Activated T-helper 1 cell treated with Interleukin-2 at 50 U/mL for 16 hours (primary cell): ENCODE measurements around the gene SLC44A4.
"Not testable (repeated sequence)": the region's sequence is repeated elsewhere in the genome, so short reads cannot be mapped to it uniquely, and the experiment has no call there.

Experiments used
- DNase-seq: peaks from one replicate; pipeline ENCODE4 v3.0.0-alpha.2; 2020; ENCODE audit warnings: low read depth

Gene SLC44A4

GRCh38 chr6:31878726-31879125, at the start of gene SLC44A4:
Gene SLC44A4, minus strand, starts transcription at chr6:31878997. Its CDS starts 17 bp downstream, at chr6:31878980.
- DNase-seq = no peak

- DNase-seq = no peak
Measured at GRCh38 chr6:31928672-31928939, 49.8 kb upstream of the SLC44A4 start.

- DNase-seq = no peak
Measured at GRCh38 chr6:31927863-31928671, 49.3 kb upstream of the SLC44A4 start.

- DNase-seq = no peak
Measured at GRCh38 chr6:31927242-31927862, 48.6 kb upstream of the SLC44A4 start, which contains the start of gene C2. Gene C2, plus strand, starts transcription at chr6:31927717. Its CDS starts 36 bp downstream, at chr6:31927753.

- DNase-seq = no peak
Measured at GRCh38 chr6:31922942-31923341, 44.1 kb upstream of the SLC44A4 start.

GRCh38 chr6:31920811-31921210, 42.0 kb upstream of the SLC44A4 start:
- DNase-seq = no peak

- DNase-seq = no peak
Measured at GRCh38 chr6:31919624-31920303, 41.0 kb upstream of the SLC44A4 start.

- DNase-seq = no peak
Measured at GRCh38 chr6:31918069-31918720, 39.4 kb upstream of the SLC44A4 start.

- DNase-seq = no peak
Measured at GRCh38 chr6:31915756-31916155, 37.0 kb upstream of the SLC44A4 start.

GRCh38 chr6:31915351-31915750, 36.6 kb upstream of the SLC44A4 start:
- no peak for DNase-seq

GRCh38 chr6:31911826-31912585, 33.2 kb upstream of the SLC44A4 start:
- no peak for DNase-seq

GRCh38 chr6:31909298-31909697, 30.5 kb upstream of the SLC44A4 start:
- not testable (repeated sequence) for DNase-seq

GRCh38 chr6:31908791-31909190, 30.0 kb upstream of the SLC44A4 start:
- DNase-seq = no peak

GRCh38 chr6:31908255-31908654, 29.5 kb upstream of the SLC44A4 start:
- not testable (repeated sequence) for DNase-seq

GRCh38 chr6:31907158-31907813, 28.5 kb upstream of the SLC44A4 start:
- DNase-seq = no peak

GRCh38 chr6:31906727-31907126, 27.9 kb upstream of the SLC44A4 start:
- DNase-seq = not testable (repeated sequence)

GRCh38 chr6:31906122-31906521, 27.3 kb upstream of the SLC44A4 start:
- DNase-seq = no peak

GRCh38 chr6:31905041-31905440, 26.2 kb upstream of the SLC44A4 start:
- DNase-seq = no peak

- DNase-seq = no peak
Measured at GRCh38 chr6:31903957-31904356, 25.2 kb upstream of the SLC44A4 start.

GRCh38 chr6:31901953-31902643, 23.3 kb upstream of the SLC44A4 start, which contains the start of gene ZBTB12:
Gene ZBTB12, minus strand, starts transcription at chr6:31902086. Its CDS starts 781 bp downstream, at chr6:31901305.
- peak; percentile 80 for DNase-seq
